HL-60 (cell line): Measurements from ENCODE around the gene GRAMD2A.

Experiments
- CTCF ChIP-seq: IDR thresholded peaks from one replicate; pipeline ENCODE4 v1.5.1; 2011; ENCODE audit warnings: low read length, control low read depth, inconsistent platforms; ENCODE audit not compliant: insufficient read depth
- GABPA ChIP-seq: IDR thresholded peaks from 2 replicates; pipeline ENCODE4 v1.6.1; 2012; ENCODE audit warnings: low read depth
- POLR2AphosphoS5 ChIP-seq: IDR thresholded peaks from 2 replicates; pipeline ENCODE4 v1.6.1; 2012; ENCODE audit warnings: low read depth
- REST ChIP-seq: IDR thresholded peaks from 2 replicates; pipeline ENCODE4 v1.6.1; 2012; ENCODE audit warnings: low read depth; ENCODE audit not compliant: insufficient replicate concordance
- SPI1 ChIP-seq: IDR thresholded peaks from 2 replicates; pipeline ENCODE4 v1.6.1; 2012; ENCODE audit warnings: low read depth, mild to moderate bottlenecking, borderline replicate concordance

- TF ChIP-seq POLR2AphosphoS5 (no peak), CTCF (no peak), REST (no peak), GABPA (no peak), SPI1 (no peak)
These were observed 13.3 kb downstream of the GRAMD2A start for GRCh38 chr15:72184165-72184811.
